Neutrophil (primary cell): ENCODE data around the gene IFT80.
"Not testable (repeated sequence)": the region's sequence is repeated elsewhere in the genome, so short reads cannot be mapped to it uniquely, and the experiment has no call there.

Source experiments
- H3K27ac ChIP-seq: fragments of 200-600 bp; sonication (generic); 2 replicates; pipeline ENCODE4 v1.5.1; 2016; ENCODE audit warnings: mild to moderate bottlenecking, moderate library complexity
- H3K27me3 ChIP-seq: fragments of 200-600 bp; sonication (generic); 2 replicates; pipeline ENCODE4 v1.6.0; 2016; ENCODE audit warnings: mild to moderate bottlenecking
- H3K36me3 ChIP-seq: fragments of 200-600 bp; sonication (generic); 2 replicates; pipeline ENCODE4 v1.5.1; 2017
- H3K4me1 ChIP-seq, 2 experiments: fragments of 200-600 bp in 1 of 2; sonication (generic) in 1 of 2; 1 replicate in 1 of 2; 2 replicates in 1 of 2; pipeline versions ENCODE4 v1.5.1 to v1.6.1; 2013 to 2016; ENCODE audit warnings: low read depth in 1 of 2, low read length in 1 of 2, mild to moderate bottlenecking in 1 of 2, moderate library complexity in 1 of 2; ENCODE audit not compliant: control insufficient read depth in 1 of 2, insufficient read depth in 1 of 2
- H3K4me3 ChIP-seq, 2 experiments: fragments of 200-600 bp in 1 of 2; sonication (generic) in 1 of 2; 1 replicate in 1 of 2; 2 replicates in 1 of 2; pipeline ENCODE4 v1.5.1; 2013 to 2016; ENCODE audit warnings: low read depth in 1 of 2, low read length in 1 of 2, mild to moderate bottlenecking in 1 of 2, moderate library complexity in 1 of 2
- H3K9me3 ChIP-seq: fragments of 200-600 bp; sonication (generic); 2 replicates; pipeline ENCODE4 v1.5.1; 2016
- TF ChIP-seq, protein P1 (sequence below): fragments of 200-600 bp; sonication (generic); IDR thresholded peaks from 2 replicates; pipeline ENCODE4 v1.5.1; 2016; ENCODE audit warnings: antibody characterized with exemption

Gene IFT80

GRCh38 chr3:160370987-160371857 lies 27.8 kb downstream of the IFT80 start:
- no peaks in the 10 kb centered on the region for H3K9me3 ChIP-seq
- no peaks in the 10 kb centered on the region for H3K27me3 ChIP-seq
- TF ChIP-seq, protein P1, sequence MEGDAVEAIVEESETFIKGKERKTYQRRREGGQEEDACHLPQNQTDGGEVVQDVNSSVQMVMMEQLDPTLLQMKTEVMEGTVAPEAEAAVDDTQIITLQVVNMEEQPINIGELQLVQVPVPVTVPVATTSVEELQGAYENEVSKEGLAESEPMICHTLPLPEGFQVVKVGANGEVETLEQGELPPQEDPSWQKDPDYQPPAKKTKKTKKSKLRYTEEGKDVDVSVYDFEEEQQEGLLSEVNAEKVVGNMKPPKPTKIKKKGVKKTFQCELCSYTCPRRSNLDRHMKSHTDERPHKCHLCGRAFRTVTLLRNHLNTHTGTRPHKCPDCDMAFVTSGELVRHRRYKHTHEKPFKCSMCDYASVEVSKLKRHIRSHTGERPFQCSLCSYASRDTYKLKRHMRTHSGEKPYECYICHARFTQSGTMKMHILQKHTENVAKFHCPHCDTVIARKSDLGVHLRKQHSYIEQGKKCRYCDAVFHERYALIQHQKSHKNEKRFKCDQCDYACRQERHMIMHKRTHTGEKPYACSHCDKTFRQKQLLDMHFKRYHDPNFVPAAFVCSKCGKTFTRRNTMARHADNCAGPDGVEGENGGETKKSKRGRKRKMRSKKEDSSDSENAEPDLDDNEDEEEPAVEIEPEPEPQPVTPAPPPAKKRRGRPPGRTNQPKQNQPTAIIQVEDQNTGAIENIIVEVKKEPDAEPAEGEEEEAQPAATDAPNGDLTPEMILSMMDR = no peak

GRCh38 chr3:160369784-160370183 lies 29.2 kb downstream of the IFT80 start:
- H3K4me3 ChIP-seq = no peak overlapping the region
- peaks cover 0 to 5% of the 10 kb centered on the region in 2 experiments for H3K4me1 ChIP-seq
- no peaks in the 10 kb centered on the region for H3K9me3 ChIP-seq
- no peaks in the 10 kb centered on the region for H3K27me3 ChIP-seq
- H3K27ac ChIP-seq = no peak overlapping the region
- no peaks in the 10 kb centered on the region for H3K36me3 ChIP-seq
- TF ChIP-seq, protein P1 = no peak

More at GRCh38 chr3:160370987-160371857, 27.8 kb downstream of the IFT80 start:
- no peaks in the 10 kb centered on the region for H3K36me3 ChIP-seq
- no peak overlapping the region for H3K27ac ChIP-seq
- no peak overlapping the region for H3K4me3 ChIP-seq
- peaks cover 0 to 5% of the 10 kb centered on the region in 2 experiments for H3K4me1 ChIP-seq

GRCh38 chr3:160368804-160369203 lies 30.2 kb downstream of the IFT80 start:
- Histone ChIP-seq H3K9me3 (no peaks in the 10 kb centered on the region), H3K27me3 (no peaks in the 10 kb centered on the region), H3K27ac (no peak overlapping the region), H3K4me1 (peaks cover 0 to 5% of the 10 kb centered on the region in 2 experiments), H3K36me3 (no peaks in the 10 kb centered on the region), H3K4me3 (no peak overlapping the region)
- TF ChIP-seq, protein P1 = no peak

DNA sequence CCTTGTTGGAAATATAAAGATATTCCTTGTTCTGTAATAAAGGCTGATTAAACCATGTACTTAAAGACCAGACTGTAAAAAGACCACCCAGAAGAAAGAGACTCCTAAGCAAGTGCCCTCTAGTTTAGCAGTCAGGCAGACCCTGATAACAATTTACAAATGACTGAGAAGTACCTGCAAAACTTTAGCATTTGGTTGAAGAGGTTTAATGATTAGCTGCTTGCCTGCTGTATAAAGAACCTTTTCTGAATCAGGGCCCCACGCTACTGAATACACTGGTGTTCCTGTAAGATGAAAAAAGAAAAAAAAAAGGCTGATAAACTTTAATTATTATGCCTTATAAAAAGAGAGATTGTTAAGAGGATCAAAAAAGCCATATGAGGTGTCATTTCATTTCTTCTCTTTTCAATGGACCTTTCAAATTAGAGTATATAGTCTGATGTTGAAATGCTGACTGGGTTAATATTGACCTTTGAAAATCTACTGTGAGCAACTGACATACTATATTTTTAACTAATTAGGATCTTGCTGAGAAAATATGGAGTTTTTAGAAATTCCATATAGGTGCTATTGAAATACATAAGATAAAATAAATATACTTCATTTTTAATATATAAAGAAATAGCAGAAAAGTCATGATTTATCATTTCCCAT lies 33.0 kb downstream of the IFT80 start:
- Histone ChIP-seq H3K36me3 (no peaks in the 10 kb centered on the region), H3K27ac (no peak overlapping the region), H3K27me3 (no peaks in the 10 kb centered on the region), H3K4me3 (no peak overlapping the region), H3K4me1 (peaks cover 0 to 5% of the 10 kb centered on the region in 2 experiments), H3K9me3 (no peaks in the 10 kb centered on the region)
- TF ChIP-seq, protein P1 = no peak

- H3K4me1 ChIP-seq, H3K9me3 ChIP-seq, H3K36me3 ChIP-seq, H3K4me3 ChIP-seq, H3K27me3 ChIP-seq, H3K27ac ChIP-seq: not testable (repeated sequence)
Observed at GRCh38 chr3:160362896-160363295, 36.1 kb downstream of the IFT80 start.

DNA sequence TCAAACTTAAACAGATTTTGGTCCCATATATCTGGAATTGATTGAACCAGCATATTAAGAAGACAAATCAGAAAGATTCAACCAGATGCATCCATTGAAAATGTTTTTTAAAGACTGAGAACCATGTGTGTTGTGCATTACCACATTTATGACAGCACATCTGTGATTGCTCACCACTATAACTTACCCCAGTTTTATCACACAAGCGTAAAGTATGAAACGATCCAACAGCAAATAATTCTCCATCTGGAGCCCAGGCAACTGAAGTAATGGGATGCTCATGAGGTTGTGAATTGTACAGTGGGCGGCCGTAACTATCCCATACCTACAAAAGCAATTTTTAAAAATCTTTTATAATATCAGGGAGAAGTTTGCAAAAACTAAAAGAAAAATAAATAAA lies 43.2 kb downstream of the IFT80 start:
- TF ChIP-seq, protein P1 = no peak

More for the DNA sequence above, 43.2 kb downstream of the IFT80 start:
- H3K4me1 ChIP-seq = no peaks in the 10 kb centered on the region
- H3K27ac ChIP-seq = no peak overlapping the region
- no peaks in the 10 kb centered on the region for H3K36me3 ChIP-seq
- no peak overlapping the region for H3K4me3 ChIP-seq
- no peaks in the 10 kb centered on the region for H3K9me3 ChIP-seq
- no peaks in the 10 kb centered on the region for H3K27me3 ChIP-seq
